ENCODE data around the gene RGS10. TPM values are rescaled to one million over a fixed set of nuclear protein-coding genes. Genes with fewer than 3 reads are reported as not detected.

RGS10 gene
- total and polyA plus RNA-seq, 9 of the 15 experiments (the other 6 are each of a cell fraction or from before 2014, with no cell fraction given) = 31.9 to 123 (median 62.1) TPM

GRCh38 chr10:119462773-119463172 is 79.7 kb downstream of the RGS10 start:
- Histone ChIP-seq H3K36me3 (ENCODE audit: control insufficient read depth, insufficient read depth, low read length) (no peaks in the 10 kb centered on the region), H4K20me1 (replicated peaks; ENCODE audit: control insufficient read depth, insufficient read depth, low read length) (no peaks in the 10 kb centered on the region), H3K27ac (ENCODE audit: extremely low read depth, low read depth, low read length) (no peak overlapping the region), H3K9me1 (ENCODE audit: control insufficient read depth, insufficient read depth, low read length) (no peaks in the 10 kb centered on the region), H3K79me2 (ENCODE audit: control insufficient read depth, insufficient read depth, low read length) (no peaks in the 10 kb centered on the region), H3K4me3 (no peak overlapping the region), H3K9me3 (replicated peaks; ENCODE audit: control insufficient read depth, insufficient read depth, low read depth, low read length) (no peaks in the 10 kb centered on the region), H2AFZ (ENCODE audit: low read depth, low read length) (no peak overlapping the region), H3K4me2 (ENCODE audit: insufficient read depth, low read length) (no peak overlapping the region), H3K27me3 (ENCODE audit: control insufficient read depth in 2 of 2, insufficient read depth in 2 of 2, low read length in 2 of 2) (peaks cover 0 to 10% of the 10 kb centered on the region in 2 experiments; a peak in 4 of 5 replicates), H3K4me1 (replicated peaks in 1 of 2; ENCODE audit: control insufficient read depth in 2 of 2, insufficient read depth in 2 of 2, low read length in 2 of 2) (peaks cover 5 to 8% of the 10 kb centered on the region in 2 experiments; a peak in 3 of 5 replicates), H3K9ac (ENCODE audit: insufficient read depth in 1 of 2, low read depth in 2 of 2, low read length in 2 of 2) (no peak overlapping the region)
- FAIRE-seq (no peak), DNase-seq (ENCODE audit: extremely low read depth in 1 of 4, low spot score in 3 of 4) (no peak), ATAC-seq (no peak)
- BruUV-seq (replicated peaks) = no TSS peak
- in situ Hi-C loops (cut with MboI) = no loop called here
- CTCF ChIA-PET (ENCODE audit: low intra/inter-chr PET ratio) = no interaction called here
- POLR2A ChIA-PET = no interaction called here
- intact Hi-C loops (cut with micrococcal nuclease) = no loop called here
- TF ChIP-seq ZBTB7A (IDR thresholded peaks at IDR 0.05; ENCODE audit: borderline replicate concordance, control insufficient read depth, low read depth, low read length) (no peak), ARID2 (IDR thresholded peaks at IDR 0.05) (no peak), NEUROD1 (IDR thresholded peaks at IDR 0.05; ENCODE audit: borderline replicate concordance, low read depth, low read length, partially characterized antibody) (no peak), TOE1 (IDR thresholded peaks at IDR 0.05; ENCODE audit: borderline replicate concordance) (no peak), TOE1 (CRISPR knock-in tag; IDR thresholded peaks at IDR 0.05; ENCODE audit: borderline replicate concordance, low read depth) (no peak), KHSRP (IDR thresholded peaks at IDR 0.05) (no peak), ZNF253 (CRISPR knock-in tag; conservative IDR thresholded peaks at IDR 0.05) (no peak), ZNF41 (CRISPR knock-in tag; conservative IDR thresholded peaks at IDR 0.05) (no peak), ARID3A (IDR thresholded peaks at IDR 0.05; ENCODE audit: borderline replicate concordance, low read depth, low read length) (no peak), CEBPB (tag; IDR thresholded peaks at IDR 0.05) (no peak), DACH1 (IDR thresholded peaks at IDR 0.05; ENCODE audit: partially characterized antibody) (no peak), TCF15 (CRISPR knock-in tag; IDR thresholded peaks at IDR 0.05) (no peak)
- WGBS (ENCODE audit: insufficient coverage, low coverage, missing lambda C conversion rate) = 0% methylated on average over 3 of the region's 4 CpGs
